Thyroid gland (tissue), 4 donors: ENCODE measurements around the gene STX16. TPM values are rescaled to one million over a fixed set of nuclear protein-coding genes. Genes with fewer than 3 reads are reported as not detected.

Experiments used
- DNase-seq, 2 donors: peaks; one replicate each; pipeline ENCODE4 v3.0.0-alpha.2; 2019
- H3K27ac ChIP-seq, 3 donors: fragments of 200-600 bp; sonication (generic); 1 replicate in 2 of 3; 2 replicates in 1 of 3; pipeline ENCODE4 v1.5.1; 2016 to 2019; ENCODE audit warnings: mild to moderate bottlenecking in 1 of 3, moderate library complexity in 1 of 3
- H3K27me3 ChIP-seq: fragments of 200-600 bp; sonication (generic); one replicate; pipeline ENCODE4 v1.5.1; 2019
- H3K36me3 ChIP-seq, 2 donors: fragments of 200-600 bp; sonication (generic); one replicate each; pipeline ENCODE4 v1.5.1; 2016 to 2019
- H3K4me1 ChIP-seq, 2 donors: fragments of 200-600 bp; sonication (generic); one replicate each; pipeline ENCODE4 v1.5.1; 2017 to 2019
- H3K4me3 ChIP-seq, 3 donors: fragments of 200-600 bp; sonication (generic); replicated peaks in 1 of 3; 1 replicate in 2 of 3; 2 replicates in 1 of 3; pipeline ENCODE4 v1.5.1; 2016; ENCODE audit warnings: mild to moderate bottlenecking in 1 of 3
- H3K9me3 ChIP-seq: fragments of 200-600 bp; sonication (generic); one replicate; pipeline ENCODE4 v1.5.1; 2017
- POLR2A ChIP-seq, 2 donors: fragments of 450-650 bp; IDR thresholded peaks; one replicate each; pipeline ENCODE4 v1.6.1; 2017; ENCODE audit warnings: antibody characterized with exemption in 2 of 2, mild to moderate bottlenecking in 2 of 2, moderate library complexity in 1 of 2
- WGBS, 2 donors: methylation state at CpG; one replicate each; pipeline ENCODE4 v1.1.5; 2017; 5-methylcytosine and 5-hydroxymethylcytosine counted together
- intact Hi-C: fragments of 100-400 bp; cut with DNase I; formaldehyde crosslinking; loops from one replicate; pipeline ENCODE4 v1.15.1; 2023
- total RNA-seq, 4 donors: library from RNA; depleted of rRNA; stranded (reverse); fragments of >200 nt; gene quantifications; one replicate each; pipeline ENCODE4 v1.2.3, GENCODE V29; 2016
- TF ChIP-seq, protein P1 (sequence below), 6 experiments: fragments of 200-600 bp in 3 of 6; fragments of 450-650 bp in 3 of 6; sonication (generic) in 3 of 6; IDR thresholded peaks; one replicate each; pipeline ENCODE4 v1.5.1; 2016 to 2019; ENCODE audit warnings: antibody characterized with exemption in 6 of 6, mild to moderate bottlenecking in 2 of 6, inconsistent platforms in 1 of 6, moderate library complexity in 1 of 6

Gene STX16
- total RNA-seq, 4 donors from 2014 or later = 42.5 to 59.1 (median 53.0) TPM

DNA sequence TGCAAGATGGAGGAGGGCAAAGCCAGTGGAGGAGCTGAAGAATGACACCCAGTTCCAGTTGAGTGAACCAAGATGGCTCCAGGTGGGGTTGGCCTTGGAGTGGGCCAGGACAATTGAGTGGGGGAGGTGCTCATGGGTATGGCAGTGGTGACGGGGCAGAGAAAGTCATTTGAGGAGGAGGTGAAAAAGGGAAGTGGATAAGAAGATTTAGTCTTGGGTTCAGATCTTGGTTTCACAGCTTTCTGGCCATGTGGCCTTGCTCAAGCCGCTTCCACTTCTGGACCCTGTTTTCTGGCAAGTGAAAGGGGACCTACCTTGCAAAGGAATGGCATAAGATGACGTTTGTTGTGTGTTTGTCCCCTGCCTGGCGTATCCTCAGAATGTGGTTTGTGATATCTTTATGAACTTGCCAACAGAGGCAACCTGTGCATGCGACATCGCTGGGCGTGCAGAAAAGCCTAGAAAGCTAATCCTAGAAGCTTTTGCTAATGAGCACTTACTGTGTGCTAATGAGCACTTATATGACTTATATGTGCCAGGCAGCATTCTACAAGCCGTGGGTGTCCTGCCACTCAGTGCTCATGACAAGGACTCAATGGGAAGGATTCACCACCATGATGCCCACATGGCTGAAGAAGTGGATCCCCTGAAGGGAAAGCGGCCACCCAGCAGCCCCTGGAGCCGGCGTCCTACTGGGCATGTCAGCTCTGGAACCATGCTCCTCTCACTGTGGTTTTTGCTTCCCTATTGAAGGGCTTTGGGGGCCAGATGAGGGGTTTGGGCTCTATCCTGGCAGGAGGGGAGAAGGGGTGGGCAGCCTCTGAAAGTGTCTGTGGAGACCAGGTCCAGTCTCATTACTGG lies 23.6 kb upstream of the STX16 start:
- TF ChIP-seq, protein P1, sequence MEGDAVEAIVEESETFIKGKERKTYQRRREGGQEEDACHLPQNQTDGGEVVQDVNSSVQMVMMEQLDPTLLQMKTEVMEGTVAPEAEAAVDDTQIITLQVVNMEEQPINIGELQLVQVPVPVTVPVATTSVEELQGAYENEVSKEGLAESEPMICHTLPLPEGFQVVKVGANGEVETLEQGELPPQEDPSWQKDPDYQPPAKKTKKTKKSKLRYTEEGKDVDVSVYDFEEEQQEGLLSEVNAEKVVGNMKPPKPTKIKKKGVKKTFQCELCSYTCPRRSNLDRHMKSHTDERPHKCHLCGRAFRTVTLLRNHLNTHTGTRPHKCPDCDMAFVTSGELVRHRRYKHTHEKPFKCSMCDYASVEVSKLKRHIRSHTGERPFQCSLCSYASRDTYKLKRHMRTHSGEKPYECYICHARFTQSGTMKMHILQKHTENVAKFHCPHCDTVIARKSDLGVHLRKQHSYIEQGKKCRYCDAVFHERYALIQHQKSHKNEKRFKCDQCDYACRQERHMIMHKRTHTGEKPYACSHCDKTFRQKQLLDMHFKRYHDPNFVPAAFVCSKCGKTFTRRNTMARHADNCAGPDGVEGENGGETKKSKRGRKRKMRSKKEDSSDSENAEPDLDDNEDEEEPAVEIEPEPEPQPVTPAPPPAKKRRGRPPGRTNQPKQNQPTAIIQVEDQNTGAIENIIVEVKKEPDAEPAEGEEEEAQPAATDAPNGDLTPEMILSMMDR (IDR thresholded peaks at IDR 0.05) = no peak
- no peak for TF ChIP-seq POLR2A (IDR thresholded peaks at IDR 0.05)
- WGBS, 2 donors = 91 to 92% methylated on average over 9 to 11 of the region's 11 CpGs

DNA sequence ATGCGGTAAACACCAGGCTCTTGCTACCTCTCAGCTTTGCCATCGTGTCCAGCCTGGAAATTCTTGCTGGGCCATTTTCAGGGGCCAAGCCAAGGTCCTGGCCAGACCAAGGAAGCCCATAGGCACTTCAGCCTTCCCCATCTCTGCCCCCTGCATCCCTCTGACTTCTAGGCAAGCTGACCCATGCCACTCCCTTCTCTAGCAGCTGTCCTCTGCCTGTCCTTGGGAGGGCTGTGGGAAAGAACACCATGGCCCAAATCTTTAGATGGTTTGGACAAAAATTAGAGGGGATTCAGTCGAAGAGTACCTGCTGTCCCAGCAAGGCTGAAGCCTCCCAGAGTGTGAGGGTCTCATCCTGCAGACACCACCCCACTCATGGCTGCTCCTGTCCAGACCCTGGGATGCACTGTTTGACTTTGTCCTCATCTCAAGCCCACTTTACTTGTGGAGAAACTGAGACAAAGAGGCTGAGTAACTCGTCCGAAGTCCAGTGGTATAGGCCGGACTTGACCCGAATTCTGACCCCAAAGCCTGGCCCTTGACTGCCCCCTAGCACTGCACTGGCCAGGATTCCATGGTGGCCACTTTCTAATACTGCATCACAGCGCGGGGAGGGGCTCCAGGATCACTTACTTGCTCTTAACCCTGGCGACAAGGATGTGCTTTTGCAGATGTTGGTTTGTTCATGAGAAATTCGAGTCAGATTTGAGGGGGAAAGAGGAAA lies 22.4 kb upstream of the STX16 start:
- DNase-seq = no peak
- no peak for TF ChIP-seq POLR2A (IDR thresholded peaks at IDR 0.05)
- TF ChIP-seq, protein P1 (IDR thresholded peaks at IDR 0.05) = no peak
- Histone ChIP-seq H3K27me3 (no peaks in the 10 kb centered on the region), H3K27ac (no peak overlapping the region), H3K9me3 (no peaks in the 10 kb centered on the region), H3K4me3 (no peak overlapping the region), H3K4me1 (no peaks in the 10 kb centered on the region), H3K36me3 (no peaks in the 10 kb centered on the region)
- 73 to 80% methylated on average over 8 to 11 of the region's 11 CpGs for WGBS, 2 donors
- intact Hi-C loops = no loop called here

More for the DNA sequence above, 23.6 kb upstream of the STX16 start:
- Histone ChIP-seq H3K27me3 (no peaks in the 10 kb centered on the region), H3K36me3 (no peaks in the 10 kb centered on the region), H3K9me3 (no peaks in the 10 kb centered on the region), H3K4me1 (no peaks in the 10 kb centered on the region), H3K4me3 (no peak overlapping the region), H3K27ac (no peak overlapping the region)
- intact Hi-C loops = no loop called here
- DNase-seq = no peak

DNA sequence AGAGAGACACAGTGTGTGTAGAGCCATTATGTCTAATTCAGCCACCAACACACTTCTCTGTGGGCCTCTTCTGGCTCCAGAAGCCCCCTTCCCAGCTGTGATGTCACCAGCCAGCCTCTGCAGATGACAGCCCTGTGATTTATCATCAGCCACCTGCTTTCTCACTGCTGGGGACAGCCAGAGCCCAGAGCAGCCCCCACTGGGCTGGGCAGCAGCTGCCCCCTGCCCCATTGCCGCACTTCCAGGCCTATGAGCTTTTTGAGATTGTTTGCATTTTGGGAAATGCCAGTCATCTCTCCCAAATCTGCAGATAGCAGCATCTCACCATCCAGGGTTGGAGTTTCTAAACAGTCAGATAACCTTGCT lies 21.9 kb upstream of the STX16 start:
- Histone ChIP-seq H3K9me3 (no peaks in the 10 kb centered on the region), H3K27ac (no peak overlapping the region), H3K36me3 (no peaks in the 10 kb centered on the region), H3K27me3 (no peaks in the 10 kb centered on the region), H3K4me1 (no peaks in the 10 kb centered on the region), H3K4me3 (no peak overlapping the region)
- TF ChIP-seq, protein P1 (IDR thresholded peaks at IDR 0.05) = no peak
- no peak for TF ChIP-seq POLR2A (IDR thresholded peaks at IDR 0.05)
- intact Hi-C loops = no loop called here
- DNase-seq = no peak
- 93 to 100% methylated on average over 1 of the region's 1 CpG for WGBS, 2 donors

DNA sequence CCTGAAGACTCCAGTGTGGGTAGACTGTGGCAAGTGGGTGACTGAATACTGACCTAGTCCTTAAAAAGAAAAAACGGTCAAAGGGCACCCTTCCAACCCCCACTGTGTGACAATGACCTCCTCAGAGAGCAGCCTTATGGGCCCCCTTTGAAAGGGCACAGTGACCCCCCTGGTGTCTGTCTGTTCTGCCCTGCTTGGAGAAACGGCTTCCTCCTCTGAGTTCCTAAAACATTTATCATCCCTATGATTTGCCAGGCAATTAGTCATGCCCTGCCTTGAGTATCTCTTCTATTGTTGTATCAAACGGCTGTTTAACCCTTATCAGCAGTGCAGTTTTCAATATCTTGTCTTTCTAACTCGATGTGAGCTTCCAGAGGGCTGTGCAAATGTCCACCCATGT lies 21.0 kb upstream of the STX16 start:
- Histone ChIP-seq H3K27ac (no peak overlapping the region), H3K36me3 (no peaks in the 10 kb centered on the region), H3K4me3 (no peak overlapping the region), H3K4me1 (no peaks in the 10 kb centered on the region), H3K27me3 (no peaks in the 10 kb centered on the region), H3K9me3 (no peaks in the 10 kb centered on the region)
- TF ChIP-seq POLR2A (IDR thresholded peaks at IDR 0.05) = no peak
- TF ChIP-seq, protein P1 (IDR thresholded peaks at IDR 0.05) = no peak
- no peak for DNase-seq
- intact Hi-C loops = no loop called here
- WGBS, 2 donors = 45 to 50% methylated on average over 4 of the region's 4 CpGs
